Gastrocnemius medialis (tissue), 4 donors: Measurements from ENCODE around the gene ACTR5. TPM values are rescaled to one million over a fixed set of nuclear protein-coding genes. Genes with fewer than 3 reads are reported as not detected.

Experiments used
- ATAC-seq, 2 donors: fragments of 150-250 bp; one replicate each; pipeline ENCODE4 v1.9.1; 2016
- DNase-seq, 2 donors: peaks; one replicate each; pipeline ENCODE4 v3.0.0-alpha.2; 2019
- H3K27ac ChIP-seq, 4 donors: fragments of 200-600 bp; sonication (generic); 1 replicate in 1 of 4; 2 replicates in 3 of 4; pipeline ENCODE4 v1.5.1; 2016 to 2018; ENCODE audit warnings: mild to moderate bottlenecking in 2 of 4, moderate library complexity in 1 of 4
- H3K27me3 ChIP-seq, 3 donors: fragments of 200-600 bp; sonication (generic) in 2 of 3; 1 replicate in 1 of 3; 2 replicates in 2 of 3; pipeline versions ENCODE4 v1.5.1 to v1.6.0; 2016 to 2019; ENCODE audit warnings: mild to moderate bottlenecking in 1 of 3, moderate library complexity in 1 of 3
- H3K36me3 ChIP-seq, 2 donors: fragments of 200-600 bp; sonication (generic) in 1 of 2; one replicate each; pipeline ENCODE4 v1.5.1; 2017 to 2018
- H3K4me1 ChIP-seq, 2 donors: fragments of 200-600 bp; sonication (generic) in 1 of 2; one replicate each; pipeline ENCODE4 v1.5.1; 2016 to 2017; ENCODE audit warnings: mild to moderate bottlenecking in 2 of 2
- H3K4me3 ChIP-seq, 4 donors: fragments of 200-600 bp; sonication (generic) in 3 of 4; 1 replicate in 1 of 4; 2 replicates in 3 of 4; pipeline ENCODE4 v1.5.1; 2016 to 2019; ENCODE audit warnings: mild to moderate bottlenecking in 2 of 4
- H3K9me3 ChIP-seq, 3 donors: fragments of 200-600 bp; sonication (generic) in 2 of 3; 1 replicate in 1 of 3; 2 replicates in 2 of 3; pipeline ENCODE4 v1.5.1; 2016 to 2019
- CTCF ChIP-seq, 5 experiments: fragments of 450-650 bp in 3 of 5; fragments of 200-600 bp in 2 of 5; sonication (generic) in 2 of 5; IDR thresholded peaks in 4 of 5; conservative IDR thresholded peaks in 1 of 5; 1 replicate in 4 of 5; 2 replicates in 1 of 5; pipeline ENCODE4 v1.5.1; 2016 to 2019; ENCODE audit warnings: antibody characterized with exemption in 5 of 5, mild to moderate bottlenecking in 3 of 5, moderate library complexity in 3 of 5
- POLR2A ChIP-seq, 2 donors: fragments of 450-650 bp; IDR thresholded peaks; one replicate each; pipeline ENCODE4 v1.6.1; 2017; ENCODE audit warnings: antibody characterized with exemption in 2 of 2, mild to moderate bottlenecking in 2 of 2, moderate library complexity in 2 of 2
- in situ Hi-C, 4 donors: fragments of 200-750 bp; cut with MboI; loops; one replicate each; pipeline versions ENCODE4 v1.15.0 to v1.8.0; 2017; ENCODE audit warnings: low sequenced_read_pairs in 4 of 4
- intact Hi-C: fragments of 100-400 bp; cut with DNase I; formaldehyde crosslinking; loops from one replicate; pipeline ENCODE4 v1.15.1; 2023; ENCODE audit warnings: low total_unique reads
- total RNA-seq, 4 donors: library from RNA; depleted of rRNA; stranded (reverse); fragments of >200 nt; gene quantifications; one replicate each; pipeline versions ENCODE4 v1.1.0 to v1.2.3, GENCODE V29; 2016

Gene ACTR5
- total RNA-seq, 4 donors from 2014 or later, result 6.3 to 10.0 (median 8.0) TPM

GRCh38 chr20:38763616-38764015 is 15.4 kb downstream of the ACTR5 start:
- intact Hi-C loops, result no loop called here
- H3K9me3 ChIP-seq, result no peaks in the 10 kb centered on the region
- no peak overlapping the region for H3K27ac ChIP-seq
- peaks cover 3 to 77% of the 10 kb centered on the region in 2 donors for H3K36me3 ChIP-seq
- no peak overlapping the region for H3K4me3 ChIP-seq
- H3K27me3 ChIP-seq, result no peaks in the 10 kb centered on the region
- ATAC-seq, result no peak
- in situ Hi-C loops, result no loop called here
- H3K4me1 ChIP-seq, result no peaks in the 10 kb centered on the region
- DNase-seq, result no peak
- no peak for TF ChIP-seq POLR2A (IDR thresholded peaks at IDR 0.05)
- TF ChIP-seq CTCF (IDR thresholded peaks at IDR 0.05 in 4 of 5, conservative IDR thresholded peaks at IDR 0.05 in 1 of 5), result no peak

GRCh38 chr20:38764567-38765318 is 16.5 kb downstream of the ACTR5 start:
- Histone ChIP-seq H3K27ac (no peak overlapping the region), H3K27me3 (no peaks in the 10 kb centered on the region), H3K4me3 (no peak overlapping the region), H3K9me3 (no peaks in the 10 kb centered on the region), H3K4me1 (no peaks in the 10 kb centered on the region), H3K36me3 (peaks cover 3 to 88% of the 10 kb centered on the region in 2 donors)
- intact Hi-C loops, result no loop called here
- in situ Hi-C loops, result no loop called here
- DNase-seq (peak in 1 of 2 donors; percentile 19), ATAC-seq (no peak)
- TF ChIP-seq CTCF (IDR thresholded peaks at IDR 0.05 in 4 of 5, conservative IDR thresholded peaks at IDR 0.05 in 1 of 5), result no peak
- no peak for TF ChIP-seq POLR2A (IDR thresholded peaks at IDR 0.05)

- no peak for TF ChIP-seq POLR2A (IDR thresholded peaks at IDR 0.05)
- no peak for TF ChIP-seq CTCF (IDR thresholded peaks at IDR 0.05 in 4 of 5, conservative IDR thresholded peaks at IDR 0.05 in 1 of 5)
- intact Hi-C loops (no loop called here), in situ Hi-C loops (no loop called here)
- ATAC-seq, result no peak
- H3K9me3 ChIP-seq, result no peaks in the 10 kb centered on the region
- no peaks in the 10 kb centered on the region for H3K4me1 ChIP-seq
- H3K4me3 ChIP-seq, result no peak overlapping the region
- H3K27ac ChIP-seq, result no peak overlapping the region
- no peaks in the 10 kb centered on the region for H3K27me3 ChIP-seq
- DNase-seq, result no peak
- H3K36me3 ChIP-seq, result peaks cover 3 to 77% of the 10 kb centered on the region in 2 donors
These were observed 17.8 kb downstream of the ACTR5 start for GRCh38 chr20:38766071-38766470.

GRCh38 chr20:38769376-38770295 is 21.4 kb downstream of the ACTR5 start:
- no peak for DNase-seq
- no peak overlapping the region for H3K27ac ChIP-seq
- in situ Hi-C loops, result no loop called here
- no peaks in the 10 kb centered on the region for H3K9me3 ChIP-seq
- peaks cover 10 to 76% of the 10 kb centered on the region in 2 donors for H3K36me3 ChIP-seq
- H3K27me3 ChIP-seq, result no peaks in the 10 kb centered on the region
- no peak overlapping the region for H3K4me3 ChIP-seq
- no peak for ATAC-seq
- TF ChIP-seq POLR2A (IDR thresholded peaks at IDR 0.05) (no peak), CTCF (IDR thresholded peaks at IDR 0.05 in 4 of 5, conservative IDR thresholded peaks at IDR 0.05 in 1 of 5) (no peak)
- intact Hi-C loops, result no loop called here
- no peaks in the 10 kb centered on the region for H3K4me1 ChIP-seq
